GM10266 (cell line): ENCODE results near the gene GRIA3.

Experiments used
- DNase-seq: peaks from one replicate; pipeline ENCODE4 v3.0.0; 2012; ENCODE audit errors: extremely low spot score
- TF ChIP-seq, protein P1 (sequence below): IDR thresholded peaks from 2 replicates; pipeline ENCODE4 v1.5.1; 2012; ENCODE audit warnings: mild to moderate bottlenecking, low read depth; ENCODE audit not compliant: control insufficient read depth, insufficient read depth; ENCODE audit errors: missing control alignments

Gene GRIA3

DNA sequence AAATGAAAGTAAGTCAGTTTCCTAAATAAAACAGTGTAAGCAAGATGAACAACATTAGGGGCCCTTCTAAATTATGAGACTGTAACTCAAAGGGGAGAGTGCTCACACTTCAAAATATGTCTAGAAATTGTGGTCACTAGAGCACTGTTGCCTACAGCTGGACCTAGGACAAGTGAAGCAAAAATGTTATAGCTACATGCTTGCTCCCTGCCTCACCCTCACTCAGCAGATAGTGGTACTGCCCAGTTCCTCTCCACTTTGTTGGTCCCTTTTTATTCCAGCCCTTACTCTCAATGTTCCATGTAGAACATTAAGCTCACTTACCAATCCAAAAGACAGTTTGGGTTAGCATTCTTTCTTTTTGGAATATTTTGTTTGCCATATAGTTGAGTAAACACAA, 147.3 kb downstream of the GRIA3 start:
- TF ChIP-seq, protein P1, sequence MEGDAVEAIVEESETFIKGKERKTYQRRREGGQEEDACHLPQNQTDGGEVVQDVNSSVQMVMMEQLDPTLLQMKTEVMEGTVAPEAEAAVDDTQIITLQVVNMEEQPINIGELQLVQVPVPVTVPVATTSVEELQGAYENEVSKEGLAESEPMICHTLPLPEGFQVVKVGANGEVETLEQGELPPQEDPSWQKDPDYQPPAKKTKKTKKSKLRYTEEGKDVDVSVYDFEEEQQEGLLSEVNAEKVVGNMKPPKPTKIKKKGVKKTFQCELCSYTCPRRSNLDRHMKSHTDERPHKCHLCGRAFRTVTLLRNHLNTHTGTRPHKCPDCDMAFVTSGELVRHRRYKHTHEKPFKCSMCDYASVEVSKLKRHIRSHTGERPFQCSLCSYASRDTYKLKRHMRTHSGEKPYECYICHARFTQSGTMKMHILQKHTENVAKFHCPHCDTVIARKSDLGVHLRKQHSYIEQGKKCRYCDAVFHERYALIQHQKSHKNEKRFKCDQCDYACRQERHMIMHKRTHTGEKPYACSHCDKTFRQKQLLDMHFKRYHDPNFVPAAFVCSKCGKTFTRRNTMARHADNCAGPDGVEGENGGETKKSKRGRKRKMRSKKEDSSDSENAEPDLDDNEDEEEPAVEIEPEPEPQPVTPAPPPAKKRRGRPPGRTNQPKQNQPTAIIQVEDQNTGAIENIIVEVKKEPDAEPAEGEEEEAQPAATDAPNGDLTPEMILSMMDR = no peak
- DNase-seq = no peak

DNA sequence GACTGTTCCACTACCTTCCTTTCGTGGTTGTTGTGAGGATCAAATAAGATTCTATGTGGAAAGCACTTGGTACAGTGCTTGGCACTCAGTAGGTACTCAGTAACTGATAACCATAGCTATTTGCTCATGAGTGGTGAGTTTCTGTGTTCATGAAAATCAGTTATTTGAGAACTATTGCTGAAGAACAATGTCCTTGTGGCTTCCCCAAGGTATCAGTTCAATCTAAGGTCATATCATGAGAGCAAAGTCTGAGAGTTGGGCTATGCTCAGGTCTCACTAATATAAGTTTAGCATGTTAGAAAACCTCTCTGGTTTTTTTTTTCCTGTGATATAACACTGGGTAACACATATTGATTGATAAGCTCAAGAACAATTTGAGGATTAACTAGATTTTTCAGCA, 147.8 kb downstream of the GRIA3 start:
- TF ChIP-seq, protein P1 = no peak
- no peak for DNase-seq

DNA sequence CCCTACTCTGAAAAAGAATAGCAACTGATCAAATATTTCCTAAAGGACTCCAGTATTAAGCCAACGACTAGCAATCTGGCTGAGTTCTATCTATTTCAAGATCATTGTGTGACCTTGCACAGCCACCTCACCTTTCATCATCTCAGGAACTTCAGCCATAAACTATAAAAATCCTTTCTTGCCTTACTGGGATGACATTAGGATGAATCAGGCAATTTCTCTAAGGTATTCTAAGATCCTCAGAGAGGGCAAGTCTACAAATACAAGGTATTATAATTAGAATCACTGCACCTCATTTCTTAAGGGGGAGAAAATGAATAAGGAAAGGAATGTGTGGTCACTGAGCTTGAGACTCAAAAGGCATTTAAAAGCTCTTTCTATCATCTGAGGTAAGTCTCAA, 152.6 kb downstream of the GRIA3 start:
- no peak for DNase-seq
- TF ChIP-seq, protein P1 = no peak

DNA sequence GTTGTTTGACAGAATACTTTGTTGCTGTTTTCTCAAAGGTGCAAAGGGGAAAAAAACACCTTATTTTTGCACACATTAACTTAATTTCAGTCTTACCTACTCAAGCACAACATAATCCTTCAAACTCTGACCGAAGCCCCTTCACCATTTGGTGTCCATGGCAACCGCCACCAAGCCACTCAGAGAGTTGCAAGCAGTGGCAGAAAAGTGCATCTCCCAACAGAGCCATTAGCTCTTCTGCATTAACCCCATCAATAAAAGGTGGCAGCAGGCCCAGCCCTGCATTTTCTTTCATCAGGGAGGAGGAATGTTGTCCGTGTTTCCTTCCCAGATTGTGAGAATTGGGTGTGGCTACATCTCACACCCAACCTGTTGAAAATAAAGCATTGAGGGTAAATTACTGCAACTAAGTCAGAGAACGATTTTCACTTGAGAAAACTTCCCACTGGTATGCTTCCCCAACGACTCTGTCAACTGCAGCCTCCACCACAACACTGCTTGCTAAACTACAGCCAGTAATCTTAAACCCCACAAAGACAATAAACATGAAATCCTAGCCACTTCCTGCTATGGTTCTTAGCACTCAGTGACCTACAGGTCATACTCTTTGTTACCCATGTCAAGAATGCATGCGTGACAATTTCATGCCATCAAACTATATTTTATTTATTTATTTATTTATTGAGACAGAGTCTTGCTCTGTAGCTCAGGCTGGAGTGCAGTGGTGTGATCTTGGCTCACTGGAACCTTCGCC, 154.0 kb downstream of the GRIA3 start:
- no peak for DNase-seq
- TF ChIP-seq, protein P1 = no peak

DNA sequence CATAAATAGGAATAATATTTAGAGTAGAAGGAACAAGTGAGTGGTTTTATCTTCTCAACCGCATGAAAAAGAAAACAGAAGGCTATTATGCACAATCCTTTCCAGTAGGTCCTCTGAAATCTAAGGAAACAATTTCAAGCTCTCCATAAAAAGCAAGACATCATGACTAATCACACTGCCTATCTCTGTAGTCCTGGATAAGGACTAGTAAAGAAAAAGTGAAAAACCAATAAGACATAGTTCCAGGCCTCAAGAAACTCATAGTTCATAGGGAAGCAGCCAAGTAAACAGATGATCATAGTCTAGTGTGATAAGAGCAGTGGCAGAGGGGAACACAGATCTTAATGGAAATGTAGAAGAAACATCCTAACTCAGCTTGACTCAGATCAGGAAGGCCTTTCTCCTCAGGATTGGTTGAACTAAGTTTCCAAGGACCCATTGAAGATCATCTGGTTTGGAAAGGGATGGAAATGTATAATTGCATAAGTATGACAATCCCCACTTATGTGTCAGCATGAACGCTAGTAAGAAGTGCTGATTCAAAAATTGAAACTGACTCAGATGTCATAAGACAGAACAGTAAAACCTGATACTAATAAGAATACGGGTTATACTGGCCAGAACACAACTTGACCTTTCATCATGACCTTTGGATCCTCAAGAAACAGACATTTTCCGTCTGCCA, 155.3 kb downstream of the GRIA3 start:
- TF ChIP-seq, protein P1 = no peak
- no peak for DNase-seq

DNA sequence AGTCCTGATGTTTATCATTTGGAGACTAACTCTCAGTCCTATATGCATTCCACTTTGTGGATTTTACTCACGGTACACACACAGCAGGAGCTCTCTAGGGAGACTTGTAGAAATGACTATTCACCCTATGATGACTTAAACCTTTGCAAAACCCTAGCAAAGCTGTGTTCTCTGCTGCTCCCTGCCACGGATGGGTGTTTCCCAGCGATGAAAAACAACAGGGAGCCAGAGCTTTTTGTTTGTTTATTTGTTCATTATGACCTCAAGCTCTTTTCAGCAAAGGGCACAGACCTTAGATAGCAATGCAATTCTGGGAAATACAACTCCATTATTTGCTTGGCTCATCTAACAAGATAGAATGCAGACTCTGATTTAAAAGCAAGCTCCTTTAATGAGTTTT, 156.6 kb downstream of the GRIA3 start:
- TF ChIP-seq, protein P1 = no peak
- no peak for DNase-seq

DNA sequence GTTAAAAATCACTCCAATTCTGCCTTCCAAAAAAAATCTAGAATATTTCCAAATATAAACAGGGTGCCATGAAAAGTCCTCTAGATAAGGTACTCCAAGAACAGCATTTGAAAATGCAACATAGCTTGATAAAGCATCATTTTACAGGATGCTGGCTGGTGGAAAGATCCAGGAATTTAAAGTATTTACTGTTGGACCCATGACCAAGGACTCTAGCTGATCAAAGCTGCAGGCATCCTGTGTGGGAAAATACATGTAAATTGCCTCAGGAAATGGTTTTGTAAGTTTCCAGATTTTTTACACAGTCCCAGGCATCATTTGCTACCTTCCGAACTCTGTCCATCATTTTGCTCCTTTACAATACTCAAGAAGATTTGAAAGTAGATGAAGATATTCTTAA, 164.4 kb downstream of the GRIA3 start:
- TF ChIP-seq, protein P1 = no peak
- no peak for DNase-seq
